ENCODE data around the gene STEAP3. TPM values are rescaled to one million over a fixed set of nuclear protein-coding genes. Genes with fewer than 3 reads are reported as not detected.

STEAP3 gene
- total RNA-seq, 1 experiment from 2014 or later = 27.3 TPM

DNA sequence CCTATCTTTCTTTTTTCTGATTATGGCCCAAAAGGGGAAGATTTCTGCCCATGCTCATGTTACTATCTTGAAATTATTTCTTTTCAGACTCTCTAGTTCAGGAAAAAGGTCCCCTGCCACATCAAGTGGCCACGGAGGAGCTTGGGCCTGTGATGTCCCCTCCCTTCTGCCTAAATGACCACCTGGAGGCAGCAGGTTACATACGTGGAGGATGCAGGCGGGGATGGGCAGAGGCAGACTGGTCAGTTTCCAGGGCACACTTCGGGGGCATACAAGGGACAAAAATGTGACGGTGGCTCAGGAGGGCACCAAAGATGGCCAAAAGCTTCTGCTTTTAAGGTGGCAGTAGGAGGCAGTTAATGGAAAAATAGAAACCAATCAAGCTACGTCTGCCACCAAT, 30.7 kb upstream of the STEAP3 start:
- Histone ChIP-seq H3K4me3 (ENCODE audit: low read length) (no peak overlapping the region), H3K4me2 (ENCODE audit: low read length) (no peak overlapping the region), H4K20me1 (ENCODE audit: low read length) (no peaks in the 10 kb centered on the region), H3K79me2 (ENCODE audit: low read length) (no peaks in the 10 kb centered on the region), H3K36me3 (ENCODE audit: low read depth, low read length) (no peaks in the 10 kb centered on the region), H3F3A (ENCODE audit: low read length, unreplicated experiment) (no peaks in the 10 kb centered on the region), H3K27me3 (ENCODE audit: low read length) (no peaks in the 10 kb centered on the region), H3K4me1 (ENCODE audit: insufficient read depth, low read length) (peaks cover 17% of the 10 kb centered on the region), H3K27ac (ENCODE audit: low read length) (no peak overlapping the region), H3K9me3 (ENCODE audit: low read length) (no peaks in the 10 kb centered on the region), H3K9me2 (replicated peaks; ENCODE audit: low read length) (no peaks in the 10 kb centered on the region), H2AFZ (ENCODE audit: low read length) (no peak overlapping the region), H3K9ac (ENCODE audit: low read length) (no peak overlapping the region)
- DNase-seq (no peak), ATAC-seq (no peak)
- TF ChIP-seq CTCF (conservative IDR thresholded peaks at IDR 0.05; ENCODE audit: low read depth, low read length) (no peak), EZH2 (IDR thresholded peaks at IDR 0.05; ENCODE audit: low read length, unreplicated experiment) (no peak), EZH2phosphoT487 (IDR thresholded peaks at IDR 0.05; ENCODE audit: borderline replicate concordance, low read length) (no peak)
- no TSS peak for BruUV-seq (replicated peaks)
- intact Hi-C loops (cut with micrococcal nuclease) = no loop called here
- CTCF ChIA-PET = interaction anchor here (0.7 kb wide), 2 partner anchors 98 to 165 kb away, joined by 3 to 4 read pairs; no protein-coding TSS in a partner anchor
- POLR2A ChIA-PET (ENCODE audit: unreplicated experiment) = no interaction called here

DNA sequence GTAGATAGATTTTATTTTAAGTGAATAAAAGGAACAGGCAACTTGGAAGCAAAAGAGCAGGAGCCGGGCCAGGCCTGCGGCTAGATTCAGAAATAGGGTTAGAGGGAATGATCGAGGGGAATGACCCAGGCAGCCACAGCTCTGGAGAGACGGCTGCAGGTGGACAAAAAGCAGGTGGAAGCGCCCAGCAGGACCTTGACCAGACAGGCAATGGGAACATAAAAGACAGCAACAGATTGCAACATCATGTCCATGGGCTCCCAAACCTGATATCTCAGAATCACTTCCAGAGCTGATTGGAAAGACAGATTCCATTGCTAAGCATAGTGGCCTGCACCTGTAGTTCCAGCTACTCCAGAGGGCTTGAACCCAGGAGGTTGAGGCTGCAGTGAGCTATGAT, 28.6 kb upstream of the STEAP3 start:
- ChIA-PET POLR2A (ENCODE audit: unreplicated experiment) (no interaction called here), CTCF (no interaction called here)
- DNase-seq (no peak), ATAC-seq (no peak)
- Histone ChIP-seq H2AFZ (ENCODE audit: low read length) (no peak overlapping the region), H3F3A (ENCODE audit: low read length, unreplicated experiment) (no peaks in the 10 kb centered on the region), H3K4me3 (ENCODE audit: low read length) (no peak overlapping the region), H3K27me3 (ENCODE audit: low read length) (no peaks in the 10 kb centered on the region), H3K79me2 (ENCODE audit: low read length) (no peaks in the 10 kb centered on the region), H4K20me1 (ENCODE audit: low read length) (no peaks in the 10 kb centered on the region), H3K36me3 (ENCODE audit: low read depth, low read length) (no peaks in the 10 kb centered on the region), H3K9me3 (ENCODE audit: low read length) (no peaks in the 10 kb centered on the region), H3K4me1 (ENCODE audit: insufficient read depth, low read length) (peaks cover 17% of the 10 kb centered on the region), H3K9me2 (replicated peaks; ENCODE audit: low read length) (no peaks in the 10 kb centered on the region), H3K9ac (ENCODE audit: low read length) (no peak overlapping the region), H3K27ac (ENCODE audit: low read length) (no peak overlapping the region), H3K4me2 (ENCODE audit: low read length) (no peak overlapping the region)
- TF ChIP-seq EZH2 (IDR thresholded peaks at IDR 0.05; ENCODE audit: low read length, unreplicated experiment) (no peak), CTCF (conservative IDR thresholded peaks at IDR 0.05; ENCODE audit: low read depth, low read length) (no peak), EZH2phosphoT487 (IDR thresholded peaks at IDR 0.05; ENCODE audit: borderline replicate concordance, low read length) (no peak)
- no TSS peak for BruUV-seq (replicated peaks)
- intact Hi-C loops (cut with micrococcal nuclease) = no loop called here

GRCh38 chr2:119195887-119196286, 27.7 kb upstream of the STEAP3 start:
- H3K4me1 ChIP-seq (ENCODE audit: insufficient read depth, low read length) = peaks cover 17% of the 10 kb centered on the region

More at GRCh38 chr2:119195887-119196286, 27.7 kb upstream of the STEAP3 start:
- no TSS peak for BruUV-seq (replicated peaks)
- H3K27me3 ChIP-seq (ENCODE audit: low read length) = no peaks in the 10 kb centered on the region
- ATAC-seq (no peak; the same call in 1 of the 2 replicates), DNase-seq (no peak)
- H3K27ac ChIP-seq (ENCODE audit: low read length) = no peak overlapping the region
- H4K20me1 ChIP-seq (ENCODE audit: low read length) = no peaks in the 10 kb centered on the region
- H3K79me2 ChIP-seq (ENCODE audit: low read length) = no peaks in the 10 kb centered on the region
- H2AFZ ChIP-seq (ENCODE audit: low read length) = no peak overlapping the region
- H3K4me2 ChIP-seq (ENCODE audit: low read length) = peak overlapping the region; percentile 41; the same call in 1 of the 2 replicates
- CTCF ChIA-PET = no interaction called here
- H3K9me2 ChIP-seq (replicated peaks; ENCODE audit: low read length) = no peaks in the 10 kb centered on the region
- no peak overlapping the region for H3K9ac ChIP-seq (ENCODE audit: low read length)
- H3F3A ChIP-seq (ENCODE audit: low read length, unreplicated experiment) = no peaks in the 10 kb centered on the region
- intact Hi-C loops (cut with micrococcal nuclease) = no loop called here
- no peaks in the 10 kb centered on the region for H3K9me3 ChIP-seq (ENCODE audit: low read length)
- POLR2A ChIA-PET (ENCODE audit: unreplicated experiment) = no interaction called here
- H3K36me3 ChIP-seq (ENCODE audit: low read depth, low read length) = no peaks in the 10 kb centered on the region
- no peak overlapping the region for H3K4me3 ChIP-seq (ENCODE audit: low read length)
- TF ChIP-seq CTCF (conservative IDR thresholded peaks at IDR 0.05; ENCODE audit: low read depth, low read length) = no peak
- no peak for TF ChIP-seq EZH2 (IDR thresholded peaks at IDR 0.05; ENCODE audit: low read length, unreplicated experiment)
- no peak for TF ChIP-seq EZH2phosphoT487 (IDR thresholded peaks at IDR 0.05; ENCODE audit: borderline replicate concordance, low read length)

All from PC-3 (cell line).